ENCODE data around the gene RRP12.
A peak's percentile ranks its signal among the peaks of the same experiment; 100 is the strongest.
"Not testable (repeated sequence)": the region's sequence is repeated elsewhere in the genome, so short reads cannot be mapped to it uniquely, and the experiment has no call there.

RRP12 gene

GRCh38 chr10:97434055-97434454 lies 32.9 kb upstream of the RRP12 start:
- Histone ChIP-seq H3K27me3 (ENCODE audit: control insufficient read depth in 2 of 2, insufficient read depth in 2 of 2, low read length in 2 of 2) (no peaks in the 10 kb centered on the region), H3K27ac (ENCODE audit: low read depth in 2 of 2, low read length in 2 of 2) (no peak overlapping the region), H3K4me1 (ENCODE audit: control insufficient read depth in 2 of 2, insufficient read depth in 2 of 2, low read length in 2 of 2) (no peaks in the 10 kb centered on the region), H3K4me3 (ENCODE audit: low read length in 2 of 2) (no peak overlapping the region), H3K9ac (ENCODE audit: low read depth in 1 of 2, low read length in 2 of 2) (no peak overlapping the region), H3K36me3 (ENCODE audit: control insufficient read depth in 2 of 2, insufficient read depth in 2 of 2, low read length in 2 of 2) (peaks cover 48 to 62% of the 10 kb centered on the region in 2 donors), H3K9me3 (ENCODE audit: control insufficient read depth in 2 of 2, low read length in 2 of 2) (no peaks in the 10 kb centered on the region)

- Histone ChIP-seq H3K4me1 (ENCODE audit: control insufficient read depth in 2 of 2, insufficient read depth in 2 of 2, low read length in 2 of 2) (peaks cover 20 to 21% of the 10 kb centered on the region in 2 donors), H3K4me3 (ENCODE audit: low read length in 2 of 2) (peak overlapping the region; percentile 11 to 48), H3K27me3 (ENCODE audit: control insufficient read depth in 2 of 2, insufficient read depth in 2 of 2, low read length in 2 of 2) (no peaks in the 10 kb centered on the region), H3K9ac (ENCODE audit: low read depth in 1 of 2, low read length in 2 of 2) (peak overlapping the region in 1 of 2 donors; percentile 29), H3K27ac (ENCODE audit: low read depth in 2 of 2, low read length in 2 of 2) (peak overlapping the region; percentile 27 to 38), H3K9me3 (ENCODE audit: control insufficient read depth in 2 of 2, low read length in 2 of 2) (no peaks in the 10 kb centered on the region), H3K36me3 (ENCODE audit: control insufficient read depth in 2 of 2, insufficient read depth in 2 of 2, low read length in 2 of 2) (peaks cover 25 to 26% of the 10 kb centered on the region in 2 donors)
Observed at GRCh38 chr10:97428572-97428981, 27.4 kb upstream of the RRP12 start.

GRCh38 chr10:97427571-97428179 lies 26.5 kb upstream of the RRP12 start:
- peaks cover 20 to 21% of the 10 kb centered on the region in 2 donors for H3K4me1 ChIP-seq (ENCODE audit: control insufficient read depth in 2 of 2, insufficient read depth in 2 of 2, low read length in 2 of 2)
- H3K9ac ChIP-seq (ENCODE audit: low read depth in 1 of 2, low read length in 2 of 2): peak overlapping the region; percentile 85 to 94
- H3K9me3 ChIP-seq (ENCODE audit: control insufficient read depth in 2 of 2, low read length in 2 of 2): no peaks in the 10 kb centered on the region
- H3K27ac ChIP-seq (ENCODE audit: low read depth in 2 of 2, low read length in 2 of 2): peak overlapping the region; percentile 90 to 92
- peaks cover 20 to 22% of the 10 kb centered on the region in 2 donors for H3K36me3 ChIP-seq (ENCODE audit: control insufficient read depth in 2 of 2, insufficient read depth in 2 of 2, low read length in 2 of 2)
- no peaks in the 10 kb centered on the region for H3K27me3 ChIP-seq (ENCODE audit: control insufficient read depth in 2 of 2, insufficient read depth in 2 of 2, low read length in 2 of 2)
- H3K4me3 ChIP-seq (ENCODE audit: low read length in 2 of 2): peak overlapping the region; percentile 86 to 98

- peaks cover 20 to 21% of the 10 kb centered on the region in 2 donors for H3K4me1 ChIP-seq (ENCODE audit: control insufficient read depth in 2 of 2, insufficient read depth in 2 of 2, low read length in 2 of 2)
Observed at GRCh38 chr10:97426776-97427570, 25.8 kb upstream of the RRP12 start.

GRCh38 chr10:97425964-97426775 lies 25.0 kb upstream of the RRP12 start, which contains the start of gene PGAM1:
PGAM1 (plus strand) TSS chr10:97426191; CDS start chr10:97426308, 117 bp downstream.
- H3K27ac ChIP-seq (ENCODE audit: low read depth in 2 of 2, low read length in 2 of 2): peak within 1 kb of the TSS; percentile 90 to 92

More at GRCh38 chr10:97426776-97427570, 25.8 kb upstream of the RRP12 start:
- Histone ChIP-seq H3K36me3 (ENCODE audit: control insufficient read depth in 2 of 2, insufficient read depth in 2 of 2, low read length in 2 of 2) (peaks cover 17 to 20% of the 10 kb centered on the region in 2 donors), H3K9ac (ENCODE audit: low read depth in 1 of 2, low read length in 2 of 2) (peak overlapping the region; percentile 85 to 94), H3K4me3 (ENCODE audit: low read length in 2 of 2) (peak overlapping the region; percentile 86 to 98), H3K27me3 (ENCODE audit: control insufficient read depth in 2 of 2, insufficient read depth in 2 of 2, low read length in 2 of 2) (no peaks in the 10 kb centered on the region), H3K27ac (ENCODE audit: low read depth in 2 of 2, low read length in 2 of 2) (peak overlapping the region; percentile 90 to 92), H3K9me3 (ENCODE audit: control insufficient read depth in 2 of 2, low read length in 2 of 2) (no peaks in the 10 kb centered on the region)

GRCh38 chr10:97423757-97424098 lies 22.6 kb upstream of the RRP12 start:
- H3K27ac ChIP-seq (ENCODE audit: low read depth in 2 of 2, low read length in 2 of 2): not testable (repeated sequence)

More at GRCh38 chr10:97425964-97426775, 25.0 kb upstream of the RRP12 start, which contains the start of gene PGAM1:
- Histone ChIP-seq H3K27me3 (ENCODE audit: control insufficient read depth in 2 of 2, insufficient read depth in 2 of 2, low read length in 2 of 2) (no peaks in the 10 kb centered on the region), H3K9me3 (ENCODE audit: control insufficient read depth in 2 of 2, low read length in 2 of 2) (no peaks in the 10 kb centered on the region), H3K4me1 (ENCODE audit: control insufficient read depth in 2 of 2, insufficient read depth in 2 of 2, low read length in 2 of 2) (peaks cover 20 to 21% of the 10 kb centered on the region in 2 donors), H3K4me3 (ENCODE audit: low read length in 2 of 2) (peak within 1 kb of the TSS; percentile 86 to 98), H3K36me3 (ENCODE audit: control insufficient read depth in 2 of 2, insufficient read depth in 2 of 2, low read length in 2 of 2) (peaks cover 9 to 13% of the 10 kb centered on the region in 2 donors), H3K9ac (ENCODE audit: low read depth in 1 of 2, low read length in 2 of 2) (peak within 1 kb of the TSS; percentile 85 to 94)

GRCh38 chr10:97416565-97416964 lies 15.4 kb upstream of the RRP12 start:
- no peaks in the 10 kb centered on the region for H3K27me3 ChIP-seq (ENCODE audit: control insufficient read depth in 2 of 2, insufficient read depth in 2 of 2, low read length in 2 of 2)
- no peak overlapping the region for H3K9ac ChIP-seq (ENCODE audit: low read depth in 1 of 2, low read length in 2 of 2)
- H3K4me3 ChIP-seq (ENCODE audit: low read length in 2 of 2): no peak overlapping the region
- H3K36me3 ChIP-seq (ENCODE audit: control insufficient read depth in 2 of 2, insufficient read depth in 2 of 2, low read length in 2 of 2): no peaks in the 10 kb centered on the region
- peaks cover 5% of the 10 kb centered on the region in 2 donors for H3K4me1 ChIP-seq (ENCODE audit: control insufficient read depth in 2 of 2, insufficient read depth in 2 of 2, low read length in 2 of 2)
- H3K9me3 ChIP-seq (ENCODE audit: control insufficient read depth in 2 of 2, low read length in 2 of 2): no peaks in the 10 kb centered on the region
- H3K27ac ChIP-seq (ENCODE audit: low read depth in 2 of 2, low read length in 2 of 2): no peak overlapping the region

More at GRCh38 chr10:97423757-97424098, 22.6 kb upstream of the RRP12 start:
- not testable (repeated sequence) for H3K4me3 ChIP-seq (ENCODE audit: low read length in 2 of 2); H3K9ac ChIP-seq (ENCODE audit: low read depth in 1 of 2, low read length in 2 of 2); H3K36me3 ChIP-seq (ENCODE audit: control insufficient read depth in 2 of 2, insufficient read depth in 2 of 2, low read length in 2 of 2); H3K27me3 ChIP-seq (ENCODE audit: control insufficient read depth in 2 of 2, insufficient read depth in 2 of 2, low read length in 2 of 2); H3K9me3 ChIP-seq (ENCODE audit: control insufficient read depth in 2 of 2, low read length in 2 of 2)
- H3K4me1 ChIP-seq (ENCODE audit: control insufficient read depth in 2 of 2, insufficient read depth in 2 of 2, low read length in 2 of 2): peaks cover 20 to 21% of the 10 kb centered on the region in 2 donors

- no peaks in the 10 kb centered on the region for H3K36me3 ChIP-seq (ENCODE audit: control insufficient read depth in 2 of 2, insufficient read depth in 2 of 2, low read length in 2 of 2)
- H3K9me3 ChIP-seq (ENCODE audit: control insufficient read depth in 2 of 2, low read length in 2 of 2): no peaks in the 10 kb centered on the region
- H3K27ac ChIP-seq (ENCODE audit: low read depth in 2 of 2, low read length in 2 of 2): no peak overlapping the region
- H3K27me3 ChIP-seq (ENCODE audit: control insufficient read depth in 2 of 2, insufficient read depth in 2 of 2, low read length in 2 of 2): no peaks in the 10 kb centered on the region
- no peak overlapping the region for H3K4me3 ChIP-seq (ENCODE audit: low read length in 2 of 2)
- H3K9ac ChIP-seq (ENCODE audit: low read depth in 1 of 2, low read length in 2 of 2): no peak overlapping the region
- no peaks in the 10 kb centered on the region for H3K4me1 ChIP-seq (ENCODE audit: control insufficient read depth in 2 of 2, insufficient read depth in 2 of 2, low read length in 2 of 2)
Observed at GRCh38 chr10:97412891-97413304, 11.8 kb upstream of the RRP12 start.

- Histone ChIP-seq H3K4me1 (ENCODE audit: control insufficient read depth in 2 of 2, insufficient read depth in 2 of 2, low read length in 2 of 2) (peaks cover 2 to 3% of the 10 kb centered on the region in 2 donors), H3K27ac (ENCODE audit: low read depth in 2 of 2, low read length in 2 of 2) (no peak overlapping the region), H3K4me3 (ENCODE audit: low read length in 2 of 2) (no peak overlapping the region), H3K27me3 (ENCODE audit: control insufficient read depth in 2 of 2, insufficient read depth in 2 of 2, low read length in 2 of 2) (no peaks in the 10 kb centered on the region), H3K9ac (ENCODE audit: low read depth in 1 of 2, low read length in 2 of 2) (no peak overlapping the region), H3K36me3 (ENCODE audit: control insufficient read depth in 2 of 2, insufficient read depth in 2 of 2, low read length in 2 of 2) (no peaks in the 10 kb centered on the region), H3K9me3 (ENCODE audit: control insufficient read depth in 2 of 2, low read length in 2 of 2) (no peaks in the 10 kb centered on the region)
Observed at GRCh38 chr10:97411406-97411805, 10.3 kb upstream of the RRP12 start.
